Activated T-helper 2 cell treated with anti-CD3 and anti-CD28 coated beads, Interferon-gamma antibody, Interleukin-2, Interleukin-4, amounts not matched to agents 10 μg/mL and 5 μg/mL and 100 μg/mL, durations not matched to agents 14 hours and 24 hours and 36 hours (primary cell): Measurements from ENCODE around the gene KIAA1671. TPM values are rescaled to one million over a fixed set of nuclear protein-coding genes. Genes with fewer than 3 reads are reported as not detected.
A peak's percentile ranks its signal among the peaks of the same experiment; 100 is the strongest.

Experiments
- DNase-seq: peaks from one replicate; pipeline ENCODE4 v3.0.0; 2021; ENCODE audit warnings: low spot score
- H3K27ac Mint-ChIP-seq: one replicate; pipeline ENCODE4 v1.8.0; 2021; ENCODE audit warnings: mixed read lengths
- H3K27me3 Mint-ChIP-seq: one replicate; pipeline ENCODE4 v1.8.0; 2021; ENCODE audit warnings: low read depth, mixed read lengths
- H3K36me3 Mint-ChIP-seq: one replicate; pipeline ENCODE4 v1.8.0; 2021; ENCODE audit warnings: low read depth, mixed read lengths
- H3K4me1 Mint-ChIP-seq: one replicate; pipeline ENCODE4 v1.8.0; 2021; ENCODE audit warnings: low read depth, mixed read lengths
- H3K4me3 Mint-ChIP-seq: one replicate; pipeline ENCODE4 v1.8.0; 2021; ENCODE audit warnings: low read depth, mild to moderate bottlenecking, moderate library complexity, mixed read lengths
- H3K9me3 Mint-ChIP-seq: one replicate; pipeline ENCODE4 v1.8.0; 2021; ENCODE audit warnings: mixed read lengths
- intact Hi-C: fragments of 100-400 bp; cut with micrococcal nuclease; formaldehyde crosslinking; loops from one replicate; pipeline ENCODE4 v1.15.1; 2023
- total RNA-seq: library from RNA; stranded (reverse); gene quantifications from 2 replicates; pipeline ENCODE4 v1.2.3, GENCODE V29; 2022

Gene KIAA1671
- total RNA-seq, 1 donor from 2014 or later: 10.5 TPM

- H3K4me1 Mint-ChIP-seq: peaks cover 2% of the 10 kb centered on the region
- H3K27me3 Mint-ChIP-seq: peaks cover 7% of the 10 kb centered on the region
- no peak overlapping the region for H3K27ac Mint-ChIP-seq
- no peaks in the 10 kb centered on the region for H3K36me3 Mint-ChIP-seq
- H3K4me3 Mint-ChIP-seq: no peak overlapping the region
- no peaks in the 10 kb centered on the region for H3K9me3 Mint-ChIP-seq
- intact Hi-C loops: no loop called here
- DNase-seq: no peak
Measured at GRCh38 chr22:24976442-24977218, 24.1 kb downstream of the KIAA1671 start.

- DNase-seq: no peak
- Mint-ChIP-seq H3K4me3 (no peak overlapping the region), H3K4me1 (peaks cover 2% of the 10 kb centered on the region), H3K9me3 (no peaks in the 10 kb centered on the region), H3K27ac (no peak overlapping the region), H3K27me3 (peaks cover 11% of the 10 kb centered on the region), H3K36me3 (no peaks in the 10 kb centered on the region)
- intact Hi-C loops: no loop called here
Measured at GRCh38 chr22:24977370-24978221, 25.1 kb downstream of the KIAA1671 start.

GRCh38 chr22:24978308-24978707 is 25.8 kb downstream of the KIAA1671 start:
- intact Hi-C loops: no loop called here

GRCh38 chr22:24981066-24981465 is 28.6 kb downstream of the KIAA1671 start:
- H3K9me3 Mint-ChIP-seq: no peaks in the 10 kb centered on the region
- no peak overlapping the region for H3K27ac Mint-ChIP-seq
- intact Hi-C loops: no loop called here
- H3K27me3 Mint-ChIP-seq: peaks cover 10% of the 10 kb centered on the region
- no peak overlapping the region for H3K4me3 Mint-ChIP-seq
- DNase-seq: no peak
- peaks cover 6% of the 10 kb centered on the region for H3K4me1 Mint-ChIP-seq
- no peaks in the 10 kb centered on the region for H3K36me3 Mint-ChIP-seq

More at GRCh38 chr22:24978308-24978707, 25.8 kb downstream of the KIAA1671 start:
- H3K27me3 Mint-ChIP-seq: peaks cover 13% of the 10 kb centered on the region
- no peak overlapping the region for H3K27ac Mint-ChIP-seq
- H3K4me1 Mint-ChIP-seq: peaks cover 2% of the 10 kb centered on the region
- H3K4me3 Mint-ChIP-seq: no peak overlapping the region
- no peaks in the 10 kb centered on the region for H3K36me3 Mint-ChIP-seq
- DNase-seq: no peak
- H3K9me3 Mint-ChIP-seq: no peaks in the 10 kb centered on the region

GRCh38 chr22:24981656-24982055 is 29.1 kb downstream of the KIAA1671 start:
- no peak overlapping the region for H3K4me3 Mint-ChIP-seq
- peaks cover 7% of the 10 kb centered on the region for H3K4me1 Mint-ChIP-seq
- intact Hi-C loops: no loop called here
- peaks cover 10% of the 10 kb centered on the region for H3K27me3 Mint-ChIP-seq
- no peaks in the 10 kb centered on the region for H3K9me3 Mint-ChIP-seq
- no peak overlapping the region for H3K27ac Mint-ChIP-seq
- DNase-seq: no peak
- no peaks in the 10 kb centered on the region for H3K36me3 Mint-ChIP-seq

- Mint-ChIP-seq H3K27ac (no peak overlapping the region), H3K27me3 (peaks cover 10% of the 10 kb centered on the region), H3K4me3 (no peak overlapping the region), H3K9me3 (no peaks in the 10 kb centered on the region), H3K4me1 (peaks cover 9% of the 10 kb centered on the region), H3K36me3 (no peaks in the 10 kb centered on the region)
- intact Hi-C loops: no loop called here
- DNase-seq: no peak
Measured at GRCh38 chr22:24982301-24983056, 30.0 kb downstream of the KIAA1671 start.

- Mint-ChIP-seq H3K27ac (no peak overlapping the region), H3K4me3 (no peak overlapping the region), H3K36me3 (no peaks in the 10 kb centered on the region), H3K27me3 (peaks cover 10% of the 10 kb centered on the region), H3K4me1 (peaks cover 9% of the 10 kb centered on the region), H3K9me3 (no peaks in the 10 kb centered on the region)
- intact Hi-C loops: no loop called here
- no peak for DNase-seq
Measured at GRCh38 chr22:24983151-24983550, 30.6 kb downstream of the KIAA1671 start.

- Mint-ChIP-seq H3K36me3 (no peaks in the 10 kb centered on the region), H3K9me3 (no peaks in the 10 kb centered on the region), H3K4me1 (peaks cover 10% of the 10 kb centered on the region), H3K27ac (no peak overlapping the region), H3K4me3 (no peak overlapping the region), H3K27me3 (peaks cover 10% of the 10 kb centered on the region)
- DNase-seq: no peak
- intact Hi-C loops: no loop called here
Measured at GRCh38 chr22:24984122-24984521, 31.6 kb downstream of the KIAA1671 start.

GRCh38 chr22:24985826-24986214 is 33.3 kb downstream of the KIAA1671 start:
- H3K27me3 Mint-ChIP-seq: peaks cover 10% of the 10 kb centered on the region
- H3K36me3 Mint-ChIP-seq: no peaks in the 10 kb centered on the region
- DNase-seq: no peak
- peaks cover 16% of the 10 kb centered on the region for H3K4me1 Mint-ChIP-seq
- peak overlapping the region; percentile 3 for H3K27ac Mint-ChIP-seq
- intact Hi-C loops: no loop called here
- no peaks in the 10 kb centered on the region for H3K9me3 Mint-ChIP-seq
- H3K4me3 Mint-ChIP-seq: no peak overlapping the region

GRCh38 chr22:24986816-24987215 is 34.3 kb downstream of the KIAA1671 start:
- no peaks in the 10 kb centered on the region for H3K36me3 Mint-ChIP-seq
- no peak overlapping the region for H3K27ac Mint-ChIP-seq
- intact Hi-C loops: no loop called here
- H3K4me1 Mint-ChIP-seq: peaks cover 19% of the 10 kb centered on the region
- no peak overlapping the region for H3K4me3 Mint-ChIP-seq
- peaks cover 8% of the 10 kb centered on the region for H3K27me3 Mint-ChIP-seq
- H3K9me3 Mint-ChIP-seq: no peaks in the 10 kb centered on the region
- peak; percentile 22 for DNase-seq

GRCh38 chr22:24989135-24989534 is 36.6 kb downstream of the KIAA1671 start:
- H3K27me3 Mint-ChIP-seq: no peaks in the 10 kb centered on the region
- no peaks in the 10 kb centered on the region for H3K36me3 Mint-ChIP-seq
- no peak overlapping the region for H3K4me3 Mint-ChIP-seq
- no peak for DNase-seq
- no peaks in the 10 kb centered on the region for H3K9me3 Mint-ChIP-seq
- peaks cover 35% of the 10 kb centered on the region for H3K4me1 Mint-ChIP-seq
- intact Hi-C loops: no loop called here
- H3K27ac Mint-ChIP-seq: no peak overlapping the region

- Mint-ChIP-seq H3K4me3 (no peak overlapping the region), H3K9me3 (no peaks in the 10 kb centered on the region), H3K27me3 (no peaks in the 10 kb centered on the region), H3K4me1 (peaks cover 39% of the 10 kb centered on the region), H3K27ac (no peak overlapping the region), H3K36me3 (no peaks in the 10 kb centered on the region)
- DNase-seq: no peak
- intact Hi-C loops: no loop called here
Measured at GRCh38 chr22:24989541-24989951, 37.0 kb downstream of the KIAA1671 start.
